ENCODE results near the gene TSPO. TPM values are rescaled to one million over a fixed set of nuclear protein-coding genes. Genes with fewer than 3 reads are reported as not detected.
"Not testable (repeated sequence)": the region's sequence is repeated elsewhere in the genome, so short reads cannot be mapped to it uniquely, and the experiment has no call there.

TSPO gene
- total RNA-seq, 1 experiment from 2014 or later = 44.6 TPM

DNA sequence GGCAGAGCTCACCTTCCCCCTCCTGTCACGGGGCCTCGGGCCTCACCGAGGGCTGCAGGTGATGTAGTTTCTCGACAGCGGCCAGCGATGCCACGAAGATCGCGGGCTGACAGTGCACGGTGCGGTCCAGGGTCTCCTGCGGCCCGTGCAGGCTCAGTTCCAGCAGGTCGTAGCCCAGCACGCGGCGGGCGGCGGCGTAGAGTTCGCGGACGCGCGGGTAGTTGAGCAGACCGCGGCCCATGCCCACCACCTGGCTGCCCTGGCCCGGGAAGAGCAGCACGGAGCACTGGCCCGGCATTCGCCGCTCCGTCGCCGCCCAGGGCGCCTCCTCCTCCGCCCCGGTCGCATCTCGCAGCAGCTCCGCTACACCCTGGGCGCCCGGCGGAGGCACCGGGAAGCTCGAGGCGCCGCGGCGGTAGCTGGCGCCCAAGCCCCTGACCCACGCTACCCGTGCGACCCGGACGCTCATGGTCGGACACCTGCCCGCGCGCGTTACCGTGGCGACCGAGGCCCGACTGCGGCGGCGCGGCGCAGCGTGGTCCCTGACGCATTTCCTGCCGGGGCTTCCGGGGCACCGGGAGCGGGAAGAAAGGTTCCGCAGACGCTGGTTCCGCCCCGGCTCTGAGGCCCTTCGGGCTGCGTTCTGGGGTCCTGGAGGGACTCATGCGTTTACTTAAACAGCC lies 8.3 kb upstream of the TSPO start, which contains the start of gene MCAT:
Gene MCAT, minus strand, starts transcription at position 519 of the 683 bp plus-strand sequence. Its CDS starts 50 bp downstream, at position 469.
- no peaks in the 10 kb centered on the region for H3K4me1 Mint-ChIP-seq (ENCODE audit: low read depth, unreplicated experiment)
- POLR2A ChIA-PET = interaction anchor here (0.6 to 0.7 kb wide), 5 partner anchors 8 to 850 kb away, joined by 3 to 7 read pairs (median 3); partner anchors contain the start of genes PACSIN2 and TSPO
- Histone ChIP-seq H3K4me1 (peaks cover 7% of the 10 kb centered on the region; the same call in 1 of the 2 replicates), H3K9me3 (no peaks in the 10 kb centered on the region), H3K36me3 (ENCODE audit: control insufficient read depth, insufficient read depth, low read length) (peaks cover 5% of the 10 kb centered on the region), H3K4me3 (ENCODE audit: low read depth, low read length) (peak within 1 kb of the TSS; percentile 98), H3K27me3 (replicated peaks; ENCODE audit: control insufficient read depth, insufficient read depth, low read length) (no peaks in the 10 kb centered on the region)
- H3K27me3 Mint-ChIP-seq (ENCODE audit: insufficient read depth, unreplicated experiment) = no peaks in the 10 kb centered on the region
- peak within 1 kb of the TSS; percentile 87 for H3K27ac Mint-ChIP-seq (ENCODE audit: unreplicated experiment)
- intact Hi-C loops (cut with micrococcal nuclease; ENCODE audit: unreplicated experiment) = no loop called here
- peak within 1 kb of the TSS; percentile 81 for H3K4me3 Mint-ChIP-seq (ENCODE audit: unreplicated experiment)
- H3K9me3 Mint-ChIP-seq (ENCODE audit: unreplicated experiment) = no peaks in the 10 kb centered on the region
- TF ChIP-seq, protein P1, sequence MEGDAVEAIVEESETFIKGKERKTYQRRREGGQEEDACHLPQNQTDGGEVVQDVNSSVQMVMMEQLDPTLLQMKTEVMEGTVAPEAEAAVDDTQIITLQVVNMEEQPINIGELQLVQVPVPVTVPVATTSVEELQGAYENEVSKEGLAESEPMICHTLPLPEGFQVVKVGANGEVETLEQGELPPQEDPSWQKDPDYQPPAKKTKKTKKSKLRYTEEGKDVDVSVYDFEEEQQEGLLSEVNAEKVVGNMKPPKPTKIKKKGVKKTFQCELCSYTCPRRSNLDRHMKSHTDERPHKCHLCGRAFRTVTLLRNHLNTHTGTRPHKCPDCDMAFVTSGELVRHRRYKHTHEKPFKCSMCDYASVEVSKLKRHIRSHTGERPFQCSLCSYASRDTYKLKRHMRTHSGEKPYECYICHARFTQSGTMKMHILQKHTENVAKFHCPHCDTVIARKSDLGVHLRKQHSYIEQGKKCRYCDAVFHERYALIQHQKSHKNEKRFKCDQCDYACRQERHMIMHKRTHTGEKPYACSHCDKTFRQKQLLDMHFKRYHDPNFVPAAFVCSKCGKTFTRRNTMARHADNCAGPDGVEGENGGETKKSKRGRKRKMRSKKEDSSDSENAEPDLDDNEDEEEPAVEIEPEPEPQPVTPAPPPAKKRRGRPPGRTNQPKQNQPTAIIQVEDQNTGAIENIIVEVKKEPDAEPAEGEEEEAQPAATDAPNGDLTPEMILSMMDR (IDR thresholded peaks at IDR 0.05; ENCODE audit: insufficient read depth in 1 of 2, low read depth in 1 of 2, low read length in 1 of 2, severe bottlenecking in 1 of 2, unreplicated experiment in 1 of 2) = no peak
- DNase-seq = peak; percentile 80 to 90
- TSS peak; percentile 63 for BruUV-seq (replicated peaks)
- H3K36me3 Mint-ChIP-seq (ENCODE audit: insufficient read depth, unreplicated experiment) = peaks cover 33% of the 10 kb centered on the region
- CTCF ChIA-PET = interaction anchor here (0.6 kb wide), 1 partner anchor 10 kb away, joined by 5 read pairs; no protein-coding TSS in a partner anchor

DNA sequence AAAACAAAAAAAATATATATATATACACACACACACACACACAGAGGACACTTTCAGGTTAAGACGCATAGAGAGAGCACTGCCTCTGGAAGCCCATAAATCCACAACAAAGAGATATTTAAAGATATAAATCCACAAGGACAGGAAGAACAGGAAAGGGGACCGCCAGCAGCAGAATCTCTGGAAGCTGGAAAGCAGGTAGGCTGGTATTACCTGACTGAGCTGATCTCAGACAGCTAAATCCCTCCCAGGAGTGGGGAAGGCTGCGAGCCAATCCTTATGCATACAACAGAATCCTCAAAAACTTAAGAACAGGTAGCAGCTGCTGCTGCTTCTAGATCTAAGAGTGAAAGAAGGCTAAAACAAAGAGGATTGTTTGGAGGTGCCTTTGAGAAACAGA lies 6.4 kb upstream of the TSPO start:
- CTCF ChIA-PET = no interaction called here
- Histone ChIP-seq H3K4me1 (peaks cover 7% of the 10 kb centered on the region; the same call in 1 of the 2 replicates), H3K27me3 (replicated peaks; ENCODE audit: control insufficient read depth, insufficient read depth, low read length) (no peaks in the 10 kb centered on the region), H3K9me3 (no peaks in the 10 kb centered on the region), H3K4me3 (ENCODE audit: low read depth, low read length) (no peak overlapping the region), H3K36me3 (ENCODE audit: control insufficient read depth, insufficient read depth, low read length) (peaks cover 5% of the 10 kb centered on the region)
- Mint-ChIP-seq H3K27me3 (ENCODE audit: insufficient read depth, unreplicated experiment) (no peaks in the 10 kb centered on the region), H3K9me3 (ENCODE audit: unreplicated experiment) (no peaks in the 10 kb centered on the region), H3K36me3 (ENCODE audit: insufficient read depth, unreplicated experiment) (peaks cover 20% of the 10 kb centered on the region), H3K4me1 (ENCODE audit: low read depth, unreplicated experiment) (no peaks in the 10 kb centered on the region), H3K27ac (ENCODE audit: unreplicated experiment) (no peak overlapping the region), H3K4me3 (ENCODE audit: unreplicated experiment) (peak overlapping the region; percentile 14)
- intact Hi-C loops (cut with micrococcal nuclease; ENCODE audit: unreplicated experiment) = no loop called here
- peak in 1 of 2 experiments; percentile 38 for DNase-seq
- TF ChIP-seq, protein P1 (IDR thresholded peaks at IDR 0.05; ENCODE audit: insufficient read depth in 1 of 2, low read depth in 1 of 2, low read length in 1 of 2, severe bottlenecking in 1 of 2, unreplicated experiment in 1 of 2) = no peak
- POLR2A ChIA-PET = no interaction called here
- BruUV-seq (replicated peaks) = no TSS peak

DNA sequence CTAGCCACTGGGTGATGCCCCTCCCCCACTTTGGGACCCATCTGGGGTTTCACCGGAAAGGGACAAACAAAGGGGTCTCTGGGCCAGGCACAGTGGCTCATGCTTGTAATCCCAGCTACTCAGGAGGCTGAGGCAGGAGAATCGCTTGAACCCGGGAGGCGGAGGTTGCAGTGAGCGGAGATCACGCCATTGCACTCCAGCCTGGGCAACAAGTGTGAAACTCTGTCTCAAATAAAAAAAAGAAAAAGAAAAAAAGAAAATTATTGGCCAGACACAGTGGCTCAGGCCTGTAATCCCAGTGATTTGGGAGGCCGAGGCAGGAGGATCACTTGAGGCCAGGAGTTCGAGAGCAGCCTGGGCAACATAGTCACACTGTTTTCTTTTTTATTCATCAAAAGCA lies 6.0 kb upstream of the TSPO start:
- H3K36me3 ChIP-seq (ENCODE audit: control insufficient read depth, insufficient read depth, low read length); H3K9me3 Mint-ChIP-seq (ENCODE audit: unreplicated experiment); CTCF ChIA-PET; H3K27me3 Mint-ChIP-seq (ENCODE audit: insufficient read depth, unreplicated experiment); DNase-seq; H3K4me1 ChIP-seq; H3K27ac Mint-ChIP-seq (ENCODE audit: unreplicated experiment); H3K4me3 ChIP-seq (ENCODE audit: low read depth, low read length); H3K4me1 Mint-ChIP-seq (ENCODE audit: low read depth, unreplicated experiment); H3K27me3 ChIP-seq (replicated peaks; ENCODE audit: control insufficient read depth, insufficient read depth, low read length); intact Hi-C loops (cut with micrococcal nuclease; ENCODE audit: unreplicated experiment); H3K9me3 ChIP-seq; BruUV-seq (replicated peaks); H3K4me3 Mint-ChIP-seq (ENCODE audit: unreplicated experiment); POLR2A ChIA-PET: not testable (repeated sequence)
- peaks cover 16% of the 10 kb centered on the region for H3K36me3 Mint-ChIP-seq (ENCODE audit: insufficient read depth, unreplicated experiment)

DNA sequence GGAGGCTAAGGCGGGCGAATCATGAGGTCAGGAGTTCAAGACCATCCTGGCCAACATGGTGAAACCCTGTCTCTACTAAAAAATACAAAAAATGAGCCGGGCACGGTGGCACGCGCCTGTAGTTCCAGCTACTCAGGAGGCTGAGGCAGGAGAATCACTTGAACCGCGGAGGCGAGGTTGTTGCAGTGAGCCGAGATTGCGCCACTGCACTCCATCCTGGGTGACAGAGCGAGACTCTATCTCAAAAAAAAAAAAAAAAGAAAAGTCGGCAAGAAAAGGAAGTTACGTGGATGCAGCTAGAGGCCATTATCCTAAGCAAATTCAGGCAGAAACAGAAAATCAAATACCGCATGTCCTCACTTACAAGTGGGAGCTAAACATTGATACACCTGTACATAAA lies 5.0 kb upstream of the TSPO start:
- H3K4me1 ChIP-seq; H3K9me3 Mint-ChIP-seq (ENCODE audit: unreplicated experiment); H3K4me1 Mint-ChIP-seq (ENCODE audit: low read depth, unreplicated experiment); H3K9me3 ChIP-seq; intact Hi-C loops (cut with micrococcal nuclease; ENCODE audit: unreplicated experiment); H3K36me3 Mint-ChIP-seq (ENCODE audit: insufficient read depth, unreplicated experiment); DNase-seq; H3K27me3 ChIP-seq (replicated peaks; ENCODE audit: control insufficient read depth, insufficient read depth, low read length); H3K4me3 ChIP-seq (ENCODE audit: low read depth, low read length); H3K36me3 ChIP-seq (ENCODE audit: control insufficient read depth, insufficient read depth, low read length); BruUV-seq (replicated peaks); H3K4me3 Mint-ChIP-seq (ENCODE audit: unreplicated experiment); H3K27ac Mint-ChIP-seq (ENCODE audit: unreplicated experiment); H3K27me3 Mint-ChIP-seq (ENCODE audit: insufficient read depth, unreplicated experiment): not testable (repeated sequence)
- POLR2A ChIA-PET = interaction anchor here (0.6 kb wide), 2 partner anchors 54 to 497 kb away, joined by 3 to 11 read pairs; partner anchors contain the start of gene CYB5R3
- CTCF ChIA-PET = interaction anchor here (0.7 kb wide), 1 partner anchor 41 kb away, joined by 4 read pairs; no protein-coding TSS in a partner anchor

All from Caco-2 (cell line).